D721Med (cell line): ENCODE results near the gene SMAD3.

Source experiments
- DNase-seq: peaks from one replicate; pipeline ENCODE4 v3.0.0; 2011; ENCODE audit warnings: low spot score; ENCODE audit not compliant: insufficient read length
- FAIRE-seq: peaks from 2 replicates; lab custom pipeline; 2011; peaks lifted over from hg19 to GRCh38; lab: Jason Lieb, UNC
- TF ChIP-seq, protein P1 (sequence below): IDR thresholded peaks from 2 replicates; pipeline ENCODE4 v1.5.1; 2012; ENCODE audit warnings: mild to moderate bottlenecking, control low read depth; ENCODE audit not compliant: insufficient read depth; ENCODE audit errors: missing control alignments

Gene SMAD3

DNA sequence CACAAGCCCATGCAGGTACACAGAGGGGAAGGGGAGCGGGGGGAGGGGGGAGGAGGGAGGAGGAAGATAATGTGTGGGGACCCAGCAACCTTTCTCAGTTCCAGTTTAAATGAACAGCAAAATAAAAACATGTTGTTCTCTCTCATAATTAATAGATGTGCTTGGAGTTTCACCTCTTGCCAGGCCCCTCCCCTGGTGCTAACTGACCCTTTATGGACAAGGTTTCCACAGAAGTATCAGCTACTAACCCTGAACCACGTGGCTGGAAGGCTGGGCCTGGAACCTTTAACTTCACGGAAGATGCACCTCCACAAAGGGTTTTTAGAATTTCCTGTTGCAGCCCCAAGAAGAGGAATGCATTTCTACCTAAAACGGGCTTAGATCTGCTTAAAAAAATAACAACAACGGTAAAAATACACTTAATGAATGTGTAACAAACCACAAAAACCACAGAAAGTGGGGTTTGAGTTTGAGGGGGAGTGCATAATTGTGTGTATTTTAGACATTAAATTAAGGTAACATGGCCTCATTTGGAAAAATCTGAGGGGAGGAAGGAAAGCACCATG, 14.8 kb upstream of the SMAD3 start:
- TF ChIP-seq, protein P1, sequence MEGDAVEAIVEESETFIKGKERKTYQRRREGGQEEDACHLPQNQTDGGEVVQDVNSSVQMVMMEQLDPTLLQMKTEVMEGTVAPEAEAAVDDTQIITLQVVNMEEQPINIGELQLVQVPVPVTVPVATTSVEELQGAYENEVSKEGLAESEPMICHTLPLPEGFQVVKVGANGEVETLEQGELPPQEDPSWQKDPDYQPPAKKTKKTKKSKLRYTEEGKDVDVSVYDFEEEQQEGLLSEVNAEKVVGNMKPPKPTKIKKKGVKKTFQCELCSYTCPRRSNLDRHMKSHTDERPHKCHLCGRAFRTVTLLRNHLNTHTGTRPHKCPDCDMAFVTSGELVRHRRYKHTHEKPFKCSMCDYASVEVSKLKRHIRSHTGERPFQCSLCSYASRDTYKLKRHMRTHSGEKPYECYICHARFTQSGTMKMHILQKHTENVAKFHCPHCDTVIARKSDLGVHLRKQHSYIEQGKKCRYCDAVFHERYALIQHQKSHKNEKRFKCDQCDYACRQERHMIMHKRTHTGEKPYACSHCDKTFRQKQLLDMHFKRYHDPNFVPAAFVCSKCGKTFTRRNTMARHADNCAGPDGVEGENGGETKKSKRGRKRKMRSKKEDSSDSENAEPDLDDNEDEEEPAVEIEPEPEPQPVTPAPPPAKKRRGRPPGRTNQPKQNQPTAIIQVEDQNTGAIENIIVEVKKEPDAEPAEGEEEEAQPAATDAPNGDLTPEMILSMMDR, result no peak
- DNase-seq, result no peak
- FAIRE-seq, result no peak

DNA sequence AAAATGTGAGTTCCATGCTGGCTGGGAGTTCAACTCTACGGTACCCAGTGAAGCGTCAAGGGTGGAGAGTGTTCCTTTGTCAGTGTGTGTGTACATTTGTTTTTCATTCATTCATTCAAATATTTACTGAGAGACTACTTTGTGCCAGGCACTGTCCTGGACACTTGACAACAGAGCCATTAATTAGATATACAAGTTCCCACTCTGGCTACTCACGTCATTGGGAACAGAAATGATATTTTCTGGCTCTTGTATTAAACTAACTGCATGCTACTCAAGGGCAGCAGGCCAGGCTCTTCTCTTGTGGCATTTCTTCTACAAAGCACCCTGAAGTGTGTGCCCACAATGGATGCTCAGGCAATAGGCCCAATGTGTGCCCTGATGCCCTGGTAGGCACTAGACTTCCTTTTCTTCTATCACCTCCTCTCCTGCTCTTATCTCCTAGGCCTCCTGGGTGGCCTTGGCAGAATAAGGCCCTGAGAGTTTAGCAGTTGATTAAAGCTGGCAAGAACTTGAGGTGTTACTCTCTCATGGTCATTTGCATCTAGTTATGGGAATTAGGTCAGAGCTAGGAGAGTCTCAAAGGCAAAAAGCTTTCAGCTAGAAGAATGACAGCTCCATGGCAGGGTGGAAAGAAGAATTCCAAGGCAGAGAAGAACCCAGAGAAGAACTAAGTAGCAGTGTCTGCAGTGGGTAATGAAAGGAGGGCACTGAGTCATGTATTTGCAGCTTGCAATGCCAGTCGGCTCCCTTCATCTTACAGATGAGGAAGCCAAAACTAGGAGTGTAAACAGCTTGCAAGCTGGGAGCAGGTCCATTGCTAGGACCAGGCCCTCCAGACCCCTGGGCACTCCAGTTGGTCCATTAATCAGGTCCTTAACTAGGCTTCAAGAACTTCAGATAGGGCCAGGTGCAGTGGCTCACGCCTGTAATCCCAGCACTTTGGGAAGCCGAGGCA, 14.0 kb upstream of the SMAD3 start:
- FAIRE-seq (no peak), DNase-seq (no peak)
- TF ChIP-seq, protein P1, result no peak

DNA sequence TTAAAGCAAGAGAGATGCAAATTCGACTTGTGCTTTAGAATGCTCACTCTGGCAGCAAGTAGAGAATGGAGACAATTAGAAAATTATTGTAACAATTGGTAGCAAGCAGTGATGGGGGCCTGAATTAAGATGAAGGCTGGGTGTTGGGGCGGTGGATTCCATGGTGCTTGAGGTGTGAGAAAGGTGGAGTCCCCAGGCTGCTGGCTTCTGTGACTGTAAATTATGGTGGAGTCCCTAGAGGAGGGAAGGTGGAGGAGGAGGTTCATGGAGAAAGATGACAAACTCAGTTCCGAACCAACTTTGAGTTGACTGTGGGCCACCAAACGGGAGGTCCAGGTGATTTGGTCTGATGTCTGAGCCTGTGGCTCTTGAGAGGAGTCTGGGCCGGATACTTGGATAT, 10.7 kb upstream of the SMAD3 start:
- DNase-seq, result no peak

DNA sequence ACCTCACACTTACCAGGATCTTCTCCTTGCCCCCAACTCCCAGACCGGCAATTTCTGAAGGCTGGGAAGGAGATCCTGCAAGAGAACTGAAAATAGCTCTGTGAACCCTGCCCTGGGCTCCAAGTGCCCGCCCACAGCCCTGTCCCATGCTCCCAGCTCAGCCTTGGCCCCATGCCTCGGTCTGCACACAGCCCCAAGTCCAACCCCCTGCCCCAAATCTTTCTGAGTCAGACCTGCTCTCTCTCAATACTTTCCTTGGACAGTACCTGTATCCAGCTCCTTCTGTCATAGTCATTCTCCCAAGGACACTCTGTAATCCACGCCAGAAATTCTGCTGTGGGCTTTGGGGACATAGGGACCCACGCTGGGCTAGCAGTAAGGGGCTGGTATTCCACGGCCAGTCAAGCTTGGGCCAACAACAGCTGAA, 6.3 kb upstream of the SMAD3 start:
- FAIRE-seq (no peak), DNase-seq (no peak)
- TF ChIP-seq, protein P1, result no peak

More for the DNA sequence above, 10.7 kb upstream of the SMAD3 start:
- FAIRE-seq, result no peak
- TF ChIP-seq, protein P1, result no peak

DNA sequence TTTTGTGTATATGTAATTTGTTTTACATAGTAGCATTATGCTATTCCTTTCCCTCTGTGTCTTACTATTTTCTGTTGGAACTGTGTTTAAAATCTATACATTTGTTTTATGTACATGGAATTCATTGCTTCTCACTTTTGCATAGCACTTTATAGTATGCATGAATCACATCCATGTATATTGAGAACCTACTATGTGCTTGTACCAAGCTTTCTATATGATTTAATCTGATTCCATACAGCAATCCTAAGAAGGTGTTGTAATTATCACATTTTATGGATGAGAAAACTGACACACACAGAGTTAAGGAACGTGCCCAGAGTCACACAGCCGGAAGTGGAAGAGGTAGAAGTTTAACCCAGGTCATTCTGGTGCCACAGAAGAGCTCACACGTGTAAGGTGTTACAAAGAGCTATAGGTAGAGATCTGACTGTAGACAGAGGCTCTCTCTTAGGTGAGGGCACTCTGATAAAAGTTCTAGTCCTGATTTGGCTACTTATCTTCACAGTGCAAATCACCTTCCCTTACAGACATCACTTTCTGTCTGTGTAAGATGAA, 3.5 kb upstream of the SMAD3 start:
- FAIRE-seq (no peak), DNase-seq (no peak)
- TF ChIP-seq, protein P1, result no peak

DNA sequence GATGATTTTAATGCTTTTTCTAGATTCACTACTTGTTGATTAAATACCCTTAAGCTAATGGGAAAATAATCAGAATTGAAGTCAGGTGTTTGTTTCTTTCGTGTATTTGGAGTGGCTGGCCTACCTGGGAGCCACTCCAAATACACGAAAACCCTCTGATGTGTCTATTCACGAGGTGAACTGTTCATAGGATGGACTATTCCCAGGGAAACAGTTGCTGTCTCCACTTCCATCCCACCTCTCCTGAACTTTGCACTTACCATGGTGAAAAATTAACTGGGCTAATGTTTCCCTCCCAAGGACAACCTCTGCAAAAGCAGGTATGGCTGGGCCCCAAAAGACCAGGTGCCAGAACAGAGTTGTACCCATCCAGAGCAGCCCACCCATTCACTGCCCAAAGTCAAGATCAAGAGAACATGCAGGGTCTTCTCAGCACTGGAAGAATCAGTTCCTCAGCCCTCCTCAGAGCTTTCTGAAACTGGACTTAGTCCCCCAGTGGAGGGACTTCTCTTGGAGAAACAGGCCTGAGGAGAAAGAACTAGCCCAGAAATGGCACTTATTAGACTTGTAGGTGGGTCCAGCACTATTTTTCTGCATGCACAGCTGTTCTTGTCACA, 2.9 kb upstream of the SMAD3 start:
- FAIRE-seq (no peak), DNase-seq (no peak)
- TF ChIP-seq, protein P1, result no peak
